Left ventricle myocardium inferior (tissue), 1 donor: ENCODE results near the gene NKD1. TPM values are rescaled to one million over a fixed set of nuclear protein-coding genes. Genes with fewer than 3 reads are reported as not detected.

Experiments used
- DNase-seq: peaks from one replicate; pipeline ENCODE4 v3.0.0-alpha.2; 2020
- H3K27ac ChIP-seq: fragments of 200-600 bp; replicated peaks from 2 replicates; pipeline ENCODE4 v1.8.0; 2021
- H3K27me3 ChIP-seq: fragments of 200-600 bp; 2 replicates; pipeline ENCODE4 v1.8.0; 2021; ENCODE audit warnings: low read depth
- H3K36me3 ChIP-seq: fragments of 200-600 bp; 2 replicates; pipeline ENCODE4 v1.8.0; 2021
- H3K4me1 ChIP-seq: fragments of 200-600 bp; 2 replicates; pipeline ENCODE4 v1.8.0; 2021
- H3K4me3 ChIP-seq: fragments of 200-600 bp; 2 replicates; pipeline ENCODE4 v1.8.0; 2021; ENCODE audit warnings: mild to moderate bottlenecking, moderate library complexity
- H3K9me3 ChIP-seq: fragments of 200-600 bp; replicated peaks from 2 replicates; pipeline ENCODE4 v1.8.0; 2021
- intact Hi-C: fragments of 100-400 bp; cut with micrococcal nuclease; formaldehyde crosslinking; loops from one replicate; pipeline ENCODE4 v1.11.0; 2022
- total RNA-seq: library from RNA; stranded (reverse); fragmentation: NEBNext Ultra II Directional; extraction: Animal tissue kit (Norgen Biotek cat#: 25700); gene quantifications from one replicate; pipeline ENCODE4 v1.2.1, GENCODE V29; 2021
- TF ChIP-seq, protein P1 (sequence below): fragments of 200-600 bp; IDR thresholded peaks from 2 replicates; pipeline ENCODE4 v1.8.0; 2021; ENCODE audit warnings: antibody characterized with exemption, mild to moderate bottlenecking, borderline replicate concordance
- donor health status: DM: no; HTN: yes; CAD: no; lungs with severe emphysema.

Gene NKD1
- total RNA-seq, 1 donor from 2014 or later: 1.5 TPM

DNA sequence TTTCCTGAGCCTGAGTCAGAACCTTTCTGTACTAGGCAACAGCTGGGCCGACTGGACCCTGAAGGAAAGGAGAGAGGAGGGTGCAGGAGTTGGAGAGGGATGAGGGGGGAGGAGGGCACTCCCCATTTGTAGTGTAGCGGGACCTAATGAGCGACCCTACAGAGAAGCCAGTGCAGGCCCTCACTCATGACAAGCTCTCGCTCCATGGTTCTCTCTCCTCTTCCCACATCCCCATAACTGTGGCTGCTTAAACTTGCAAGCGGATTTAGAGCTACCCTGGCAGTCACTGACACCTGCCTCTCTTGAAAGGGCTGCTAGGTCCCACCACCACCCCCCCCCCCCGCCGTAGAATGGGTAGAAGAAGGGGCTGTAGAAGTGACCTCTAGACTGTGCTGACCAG lies 14.5 kb downstream of the NKD1 start:
- TF ChIP-seq, protein P1, sequence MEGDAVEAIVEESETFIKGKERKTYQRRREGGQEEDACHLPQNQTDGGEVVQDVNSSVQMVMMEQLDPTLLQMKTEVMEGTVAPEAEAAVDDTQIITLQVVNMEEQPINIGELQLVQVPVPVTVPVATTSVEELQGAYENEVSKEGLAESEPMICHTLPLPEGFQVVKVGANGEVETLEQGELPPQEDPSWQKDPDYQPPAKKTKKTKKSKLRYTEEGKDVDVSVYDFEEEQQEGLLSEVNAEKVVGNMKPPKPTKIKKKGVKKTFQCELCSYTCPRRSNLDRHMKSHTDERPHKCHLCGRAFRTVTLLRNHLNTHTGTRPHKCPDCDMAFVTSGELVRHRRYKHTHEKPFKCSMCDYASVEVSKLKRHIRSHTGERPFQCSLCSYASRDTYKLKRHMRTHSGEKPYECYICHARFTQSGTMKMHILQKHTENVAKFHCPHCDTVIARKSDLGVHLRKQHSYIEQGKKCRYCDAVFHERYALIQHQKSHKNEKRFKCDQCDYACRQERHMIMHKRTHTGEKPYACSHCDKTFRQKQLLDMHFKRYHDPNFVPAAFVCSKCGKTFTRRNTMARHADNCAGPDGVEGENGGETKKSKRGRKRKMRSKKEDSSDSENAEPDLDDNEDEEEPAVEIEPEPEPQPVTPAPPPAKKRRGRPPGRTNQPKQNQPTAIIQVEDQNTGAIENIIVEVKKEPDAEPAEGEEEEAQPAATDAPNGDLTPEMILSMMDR: no peak
- Histone ChIP-seq H3K9me3 (peaks cover 5% of the 10 kb centered on the region), H3K27ac (no peak overlapping the region), H3K4me3 (no peak overlapping the region), H3K36me3 (no peaks in the 10 kb centered on the region), H3K27me3 (peaks cover 7% of the 10 kb centered on the region), H3K4me1 (no peaks in the 10 kb centered on the region)
- intact Hi-C loops: no loop called here
- no peak for DNase-seq

DNA sequence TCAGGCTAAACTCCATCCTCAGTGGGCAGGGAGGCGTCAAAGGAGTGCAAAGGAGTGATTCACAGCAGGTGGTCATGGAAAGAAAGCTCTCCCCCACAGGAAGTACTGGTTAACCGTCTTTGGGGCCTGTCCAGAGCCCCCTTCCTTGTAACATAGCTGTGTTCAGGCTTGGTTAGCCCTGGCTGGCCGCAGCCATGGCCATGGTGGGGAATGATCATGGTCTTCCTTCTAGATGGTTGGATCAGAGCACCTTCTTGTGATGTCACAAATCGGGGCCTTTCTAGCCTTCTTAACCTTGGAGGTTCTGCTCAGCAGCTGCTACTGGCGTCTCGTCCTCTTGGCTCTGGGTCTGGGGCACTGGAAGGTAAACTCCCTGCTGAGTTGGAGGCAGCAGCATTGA lies 15.8 kb downstream of the NKD1 start:
- Histone ChIP-seq H3K4me1 (no peaks in the 10 kb centered on the region), H3K27ac (no peak overlapping the region)
- intact Hi-C loops: no loop called here

DNA sequence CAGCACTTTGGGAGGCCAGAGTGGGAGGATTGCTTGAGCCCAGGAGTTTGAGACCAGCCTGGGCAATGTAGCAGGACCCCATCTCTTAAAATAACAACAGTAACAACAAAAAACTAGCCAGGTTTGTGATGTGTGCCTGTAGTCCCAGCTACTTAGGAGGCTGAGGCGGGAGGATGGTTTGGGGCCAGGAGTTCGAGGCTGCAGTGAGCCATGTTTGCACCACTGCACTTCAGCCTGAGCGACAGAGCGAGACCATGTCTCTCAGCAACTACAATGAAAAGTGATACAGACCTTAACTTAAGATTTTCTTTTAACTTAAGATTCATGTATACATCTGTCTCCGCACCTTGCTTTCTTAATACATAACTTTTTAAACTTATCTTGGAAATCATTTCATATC lies 17.2 kb downstream of the NKD1 start:
- H3K9me3 ChIP-seq: peaks cover 5% of the 10 kb centered on the region
- TF ChIP-seq, protein P1: no peak
- no peak overlapping the region for H3K4me3 ChIP-seq
- H3K4me1 ChIP-seq: no peaks in the 10 kb centered on the region
- intact Hi-C loops: no loop called here
- H3K36me3 ChIP-seq: no peaks in the 10 kb centered on the region
- H3K27me3 ChIP-seq: peaks cover 16% of the 10 kb centered on the region
- H3K27ac ChIP-seq: no peak overlapping the region
- no peak for DNase-seq

More for the DNA sequence above, 15.8 kb downstream of the NKD1 start:
- TF ChIP-seq, protein P1: no peak
- Histone ChIP-seq H3K9me3 (peaks cover 5% of the 10 kb centered on the region), H3K27me3 (peaks cover 7% of the 10 kb centered on the region), H3K36me3 (no peaks in the 10 kb centered on the region), H3K4me3 (no peak overlapping the region)
- no peak for DNase-seq

DNA sequence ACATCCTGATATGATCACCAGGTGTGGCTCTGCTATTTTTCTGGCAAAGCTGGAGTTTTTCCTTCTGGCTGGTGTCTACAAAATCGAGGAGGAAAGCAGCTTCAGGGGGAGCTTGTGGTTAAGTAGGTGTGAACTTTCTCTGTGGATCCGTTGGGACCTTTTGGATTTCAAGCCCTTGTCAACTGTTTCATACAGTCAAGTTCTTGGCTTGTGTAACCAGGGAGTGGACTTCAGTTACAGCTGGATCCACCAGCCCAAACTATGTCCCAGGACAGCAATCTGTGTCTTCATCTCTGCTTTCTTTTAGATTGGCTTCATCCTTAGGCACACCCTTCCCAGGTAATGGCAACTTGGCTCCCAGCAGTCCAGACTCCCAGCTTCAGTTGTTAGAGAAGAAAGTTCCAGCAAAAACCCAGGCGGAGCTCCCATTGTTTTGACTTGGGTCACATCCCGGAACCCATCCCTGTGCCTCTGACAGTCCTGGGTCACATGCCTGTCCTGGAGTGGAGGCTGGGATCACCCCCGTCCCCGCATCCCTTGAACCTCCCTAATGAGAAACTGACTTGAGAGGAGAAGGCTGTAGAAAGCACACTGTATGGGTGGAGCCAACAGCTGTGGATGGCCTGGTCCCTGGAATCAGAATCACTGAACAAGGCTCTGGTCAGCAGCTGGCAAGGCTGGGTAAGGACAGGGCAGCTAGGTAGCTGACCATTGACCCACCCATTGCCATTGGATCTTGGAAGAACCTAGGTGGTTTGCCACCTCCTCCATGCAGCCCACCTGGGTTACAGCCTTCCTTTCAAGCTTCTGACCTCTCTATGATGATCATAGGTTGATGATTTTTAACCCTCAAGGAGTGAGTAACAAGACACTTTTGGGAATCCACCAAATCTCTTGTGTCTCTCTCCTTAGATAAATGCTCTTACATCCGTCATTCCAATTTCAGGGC lies 18.1 kb downstream of the NKD1 start:
- no peak overlapping the region for H3K27ac ChIP-seq
- intact Hi-C loops: no loop called here

DNA sequence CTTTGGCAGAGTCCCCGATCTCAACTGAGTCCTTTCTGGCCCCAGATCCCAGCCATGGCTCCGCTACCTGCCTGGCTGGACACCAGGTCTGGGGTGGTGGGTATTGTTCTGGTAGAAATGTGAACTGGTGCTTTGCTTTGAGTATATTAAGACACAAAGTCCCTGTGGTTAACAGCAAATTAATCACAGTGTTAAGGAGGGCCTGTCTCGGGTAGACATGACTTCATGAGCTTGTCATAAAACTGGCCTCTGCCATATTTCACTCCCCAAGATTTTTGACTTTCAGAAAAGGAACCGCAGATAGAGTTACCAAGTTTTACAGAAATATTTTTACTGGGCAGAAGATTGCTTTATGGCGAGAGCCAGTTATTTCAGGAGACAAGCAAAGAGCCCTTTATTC lies 19.5 kb downstream of the NKD1 start:
- peaks cover 28% of the 10 kb centered on the region for H3K27me3 ChIP-seq
- H3K4me1 ChIP-seq: no peaks in the 10 kb centered on the region
- TF ChIP-seq, protein P1: no peak
- intact Hi-C loops: no loop called here
- no peak overlapping the region for H3K27ac ChIP-seq
- no peaks in the 10 kb centered on the region for H3K36me3 ChIP-seq
- no peaks in the 10 kb centered on the region for H3K9me3 ChIP-seq
- H3K4me3 ChIP-seq: no peak overlapping the region
- no peak for DNase-seq

More for the DNA sequence above, 18.1 kb downstream of the NKD1 start:
- TF ChIP-seq, protein P1: no peak
- Histone ChIP-seq H3K27me3 (peaks cover 21% of the 10 kb centered on the region), H3K36me3 (no peaks in the 10 kb centered on the region), H3K9me3 (peaks cover 3% of the 10 kb centered on the region), H3K4me3 (no peak overlapping the region), H3K4me1 (no peaks in the 10 kb centered on the region)
- DNase-seq: no peak
